Vagina (tissue), 2 donors: Measurements from ENCODE around the gene FAF2. TPM values are rescaled to one million over a fixed set of nuclear protein-coding genes. Genes with fewer than 3 reads are reported as not detected.
A peak's percentile ranks its signal among the peaks of the same experiment; 100 is the strongest.

Experiments
- DNase-seq, 2 donors: peaks; one replicate each; pipeline ENCODE4 v3.0.0-alpha.2; 2017; ENCODE audit errors: extremely low spot score in 2 of 2
- H3K27ac ChIP-seq: fragments of 200-600 bp; sonication (generic); one replicate; pipeline ENCODE4 v1.5.1; 2019
- H3K27me3 ChIP-seq: fragments of 200-600 bp; sonication (generic); one replicate; pipeline ENCODE4 v1.5.1; 2019
- H3K36me3 ChIP-seq, 2 donors: fragments of 200-600 bp; sonication (generic); one replicate each; pipeline ENCODE4 v1.5.1; 2017 to 2019
- H3K4me1 ChIP-seq: fragments of 200-600 bp; sonication (generic); one replicate; pipeline ENCODE4 v1.5.1; 2019
- H3K4me3 ChIP-seq, 2 donors: fragments of 200-600 bp; sonication (generic); 1 replicate in 1 of 2; 2 replicates in 1 of 2; pipeline ENCODE4 v1.5.1; 2016 to 2019
- H3K9me3 ChIP-seq: fragments of 200-600 bp; sonication (generic); one replicate; pipeline ENCODE4 v1.5.1; 2019
- CTCF ChIP-seq, 3 experiments: fragments of 450-650 bp in 2 of 3; fragments of 200-600 bp in 1 of 3; sonication (generic) in 1 of 3; IDR thresholded peaks; one replicate each; pipeline ENCODE4 v1.5.1; 2017 to 2019; ENCODE audit warnings: antibody characterized with exemption in 3 of 3, mild to moderate bottlenecking in 2 of 3, moderate library complexity in 2 of 3
- POLR2A ChIP-seq, 2 donors: fragments of 450-650 bp; IDR thresholded peaks; one replicate each; pipeline ENCODE4 v1.6.1; 2017; ENCODE audit warnings: antibody characterized with exemption in 2 of 2, mild to moderate bottlenecking in 2 of 2, moderate library complexity in 2 of 2
- POLR2AphosphoS5 ChIP-seq, 2 donors: sonication (generic); formaldehyde crosslinking; IDR thresholded peaks; one replicate each; pipeline ENCODE4 v1.9.0; 2017; ENCODE audit warnings: antibody characterized with exemption in 2 of 2, mild to moderate bottlenecking in 2 of 2, low read depth in 1 of 2; ENCODE audit not compliant: insufficient read depth in 1 of 2
- intact Hi-C: fragments of 100-400 bp; cut with DNase I; formaldehyde crosslinking; loops from one replicate; pipeline ENCODE4 v1.15.1; 2023
- total RNA-seq: library from RNA; depleted of rRNA; stranded (reverse); fragments of >200 nt; gene quantifications from one replicate; pipeline ENCODE4 v1.2.3, GENCODE V29; 2016

Gene FAF2
- total RNA-seq, 1 donor from 2014 or later: 25.3 TPM

DNA sequence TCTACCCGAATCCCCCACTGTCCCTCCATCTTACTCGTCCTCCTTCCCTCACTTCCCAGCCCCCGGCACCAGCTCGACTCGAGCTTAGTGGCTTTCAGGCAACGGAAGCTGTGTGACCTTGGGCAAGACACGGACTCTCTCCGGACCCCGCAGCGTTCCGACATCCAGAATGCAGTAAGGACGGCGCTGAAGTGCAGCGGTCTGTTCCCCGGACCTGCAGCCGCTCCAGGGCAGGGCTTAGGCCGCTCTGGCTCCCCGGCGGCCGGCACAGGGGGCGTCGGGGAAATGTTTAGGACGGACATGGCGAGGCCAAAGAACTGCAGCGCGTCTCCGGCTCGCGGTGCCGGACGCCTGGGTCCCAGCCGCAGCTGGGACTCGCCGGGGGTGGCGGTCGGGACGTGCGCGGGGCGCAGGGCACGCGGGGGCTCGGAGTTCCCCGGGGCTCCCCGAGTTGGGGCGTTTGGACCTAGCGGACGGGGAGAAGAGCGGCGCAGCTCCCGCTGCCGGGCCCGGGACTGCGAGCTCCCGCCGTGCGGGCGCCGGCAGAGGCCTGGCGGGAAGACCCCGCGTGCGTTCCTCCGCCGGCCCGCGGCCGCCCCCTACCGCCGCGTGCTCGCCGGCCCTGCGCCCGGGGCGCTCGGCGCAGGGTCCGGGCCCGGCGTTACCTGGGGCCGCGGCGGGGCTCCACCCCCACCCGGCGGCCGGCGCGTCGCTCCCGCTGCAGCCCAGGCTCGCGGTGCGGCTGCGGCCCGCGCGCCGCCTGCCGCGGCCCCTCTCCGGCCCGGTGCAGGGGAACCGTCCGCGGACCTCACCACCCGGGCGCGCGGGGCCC lies 94.6 kb downstream of the FAF2 start:
- intact Hi-C loops: loop anchor here (5.0 kb wide), 1 partner anchor 126 kb away; the partner anchor contains the start of gene CLTB
- Histone ChIP-seq H3K27me3 (no peaks in the 10 kb centered on the region), H3K4me1 (peaks cover 37% of the 10 kb centered on the region), H3K27ac (peak overlapping the region; percentile 71), H3K4me3 (peak overlapping the region; percentile 54 to 89), H3K36me3 (no peaks in the 10 kb centered on the region), H3K9me3 (no peaks in the 10 kb centered on the region)
- no peak for TF ChIP-seq POLR2AphosphoS5 (IDR thresholded peaks at IDR 0.05; ENCODE audit: insufficient read depth in 1 of 2, low read depth in 1 of 2)
- no peak for TF ChIP-seq POLR2A (IDR thresholded peaks at IDR 0.05)
- TF ChIP-seq CTCF (IDR thresholded peaks at IDR 0.05): no peak
- no peak for DNase-seq

- Histone ChIP-seq H3K27ac (peak overlapping the region; percentile 65), H3K36me3 (no peaks in the 10 kb centered on the region), H3K4me1 (peaks cover 31% of the 10 kb centered on the region), H3K27me3 (no peaks in the 10 kb centered on the region), H3K9me3 (no peaks in the 10 kb centered on the region), H3K4me3 (peak overlapping the region; percentile 54 to 89)
- TF ChIP-seq POLR2AphosphoS5 (IDR thresholded peaks at IDR 0.05; ENCODE audit: insufficient read depth in 1 of 2, low read depth in 1 of 2) (peak in 1 of 2 donors; percentile 72), CTCF (IDR thresholded peaks at IDR 0.05) (peak in 1 of 3 experiments; percentile 17), POLR2A (IDR thresholded peaks at IDR 0.05) (no peak)
- intact Hi-C loops: loop anchor here (5.0 kb wide), 1 partner anchor 126 kb away; the partner anchor contains the start of gene CLTB
- no peak for DNase-seq
Observed at GRCh38 chr5:176543428-176544182, 95.4 kb downstream of the FAF2 start.

DNA sequence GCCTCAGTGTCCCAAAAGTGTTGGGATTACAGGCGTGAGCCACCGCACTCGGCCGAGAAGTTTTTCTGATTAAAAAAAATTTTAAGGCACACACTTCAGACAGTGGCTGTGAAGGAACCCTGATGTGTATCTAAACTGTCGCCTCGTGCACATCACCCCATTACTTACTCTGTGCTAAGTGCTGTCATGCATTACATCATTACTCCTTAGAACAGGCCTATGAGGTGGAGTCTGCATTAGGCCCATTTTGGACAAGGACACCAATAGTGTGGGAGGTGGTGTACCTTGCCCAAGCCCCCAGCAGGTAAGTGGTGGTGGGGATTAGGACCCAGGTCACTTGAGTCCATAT lies 97.2 kb downstream of the FAF2 start:
- DNase-seq: no peak
- Histone ChIP-seq H3K27ac (no peak overlapping the region), H3K27me3 (no peaks in the 10 kb centered on the region), H3K4me1 (peaks cover 28% of the 10 kb centered on the region), H3K9me3 (no peaks in the 10 kb centered on the region), H3K4me3 (no peak overlapping the region), H3K36me3 (no peaks in the 10 kb centered on the region)
- intact Hi-C loops: no loop called here
- TF ChIP-seq CTCF (IDR thresholded peaks at IDR 0.05): no peak
- TF ChIP-seq POLR2AphosphoS5 (IDR thresholded peaks at IDR 0.05; ENCODE audit: insufficient read depth in 1 of 2, low read depth in 1 of 2): no peak
- no peak for TF ChIP-seq POLR2A (IDR thresholded peaks at IDR 0.05)

- no peak overlapping the region for H3K4me3 ChIP-seq
- no peak for DNase-seq
Observed at GRCh38 chr5:176545737-176546509, 97.7 kb downstream of the FAF2 start.

More at GRCh38 chr5:176545737-176546509, 97.7 kb downstream of the FAF2 start:
- Histone ChIP-seq H3K4me1 (peaks cover 25% of the 10 kb centered on the region), H3K36me3 (no peaks in the 10 kb centered on the region), H3K27ac (no peak overlapping the region), H3K27me3 (no peaks in the 10 kb centered on the region), H3K9me3 (no peaks in the 10 kb centered on the region)
- intact Hi-C loops: no loop called here
- TF ChIP-seq CTCF (IDR thresholded peaks at IDR 0.05): no peak
- TF ChIP-seq POLR2A (IDR thresholded peaks at IDR 0.05): no peak
- no peak for TF ChIP-seq POLR2AphosphoS5 (IDR thresholded peaks at IDR 0.05; ENCODE audit: insufficient read depth in 1 of 2, low read depth in 1 of 2)
